Endothelial cell of umbilical vein (primary cell): ENCODE measurements around the gene C1QTNF8.

Experiments
- FOS ChIP-seq: IDR thresholded peaks from 2 replicates; pipeline ENCODE4 v1.6.1; 2011; ENCODE audit warnings: mild to moderate bottlenecking, low read length, moderate library complexity, borderline replicate concordance; ENCODE audit not compliant: insufficient read depth
- POLR2A ChIP-seq: IDR thresholded peaks from 2 replicates; pipeline ENCODE4 v1.6.1; 2012; ENCODE audit warnings: low read depth, mild to moderate bottlenecking, control low read depth, low read length
- POLR2AphosphoS5 ChIP-seq: IDR thresholded peaks from 2 replicates; pipeline ENCODE4 v1.6.1; 2012; ENCODE audit warnings: low read depth, mild to moderate bottlenecking, control low read depth, low read length, moderate library complexity; ENCODE audit not compliant: insufficient read depth
- TF ChIP-seq, protein P1 (sequence below): IDR thresholded peaks from 2 replicates; pipeline ENCODE4 v1.6.1; 2011; ENCODE audit not compliant: insufficient read depth, insufficient read length
- TF ChIP-seq, protein P2 (sequence below), 2 donors: IDR thresholded peaks; 1 replicate in 1 of 2; 2 replicates in 1 of 2; pipeline ENCODE4 v1.5.1; 2011; ENCODE audit warnings: low read length in 2 of 2, mild to moderate bottlenecking in 2 of 2, moderate library complexity in 2 of 2, control low read depth in 1 of 2, inconsistent platforms in 1 of 2, low read depth in 1 of 2; ENCODE audit not compliant: insufficient read depth in 1 of 2; ENCODE audit errors: extremely low read depth in 1 of 2

DNA sequence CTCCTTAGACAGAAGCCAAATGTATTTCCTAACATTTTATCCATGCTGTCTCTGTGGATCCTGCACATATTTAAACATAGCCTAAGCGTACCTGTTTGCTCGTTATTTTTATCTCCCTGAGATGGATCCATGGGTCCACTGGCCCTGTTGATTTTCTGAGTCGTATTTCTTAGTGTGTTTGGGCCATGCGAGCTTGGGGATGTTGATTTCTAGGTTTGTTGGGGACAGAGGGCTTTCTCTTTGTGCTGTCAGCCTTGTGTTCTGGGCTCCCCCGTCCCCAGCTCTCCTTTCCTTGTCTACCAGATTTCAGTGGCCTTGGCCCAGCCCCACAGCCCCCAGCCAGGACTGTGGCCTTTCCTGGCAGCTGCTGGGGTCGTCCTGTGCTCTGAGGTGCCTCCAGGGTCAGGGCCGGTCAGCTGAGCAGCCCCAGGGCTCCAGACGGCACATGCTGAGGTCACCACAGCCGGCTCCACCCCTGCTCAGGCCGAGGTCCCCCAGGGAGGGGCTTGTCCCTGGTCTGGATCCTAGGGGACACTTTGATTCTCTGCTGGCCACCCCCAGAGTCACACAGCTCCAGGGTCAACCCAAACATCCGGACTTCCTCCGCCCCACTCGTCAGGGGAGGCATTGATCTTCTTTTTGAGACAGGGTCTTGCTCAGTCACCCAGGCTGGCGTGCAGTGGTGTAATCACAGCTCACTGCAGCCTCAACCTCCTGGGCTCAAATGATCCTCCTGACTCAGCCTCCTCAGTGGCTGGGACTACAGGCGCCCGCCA is 19.1 kb downstream of the C1QTNF8 start:
- TF ChIP-seq, protein P1, sequence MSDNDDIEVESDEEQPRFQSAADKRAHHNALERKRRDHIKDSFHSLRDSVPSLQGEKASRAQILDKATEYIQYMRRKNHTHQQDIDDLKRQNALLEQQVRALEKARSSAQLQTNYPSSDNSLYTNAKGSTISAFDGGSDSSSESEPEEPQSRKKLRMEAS = no peak
- no peak for TF ChIP-seq POLR2A
- no peak for TF ChIP-seq POLR2AphosphoS5
- TF ChIP-seq, protein P2, sequence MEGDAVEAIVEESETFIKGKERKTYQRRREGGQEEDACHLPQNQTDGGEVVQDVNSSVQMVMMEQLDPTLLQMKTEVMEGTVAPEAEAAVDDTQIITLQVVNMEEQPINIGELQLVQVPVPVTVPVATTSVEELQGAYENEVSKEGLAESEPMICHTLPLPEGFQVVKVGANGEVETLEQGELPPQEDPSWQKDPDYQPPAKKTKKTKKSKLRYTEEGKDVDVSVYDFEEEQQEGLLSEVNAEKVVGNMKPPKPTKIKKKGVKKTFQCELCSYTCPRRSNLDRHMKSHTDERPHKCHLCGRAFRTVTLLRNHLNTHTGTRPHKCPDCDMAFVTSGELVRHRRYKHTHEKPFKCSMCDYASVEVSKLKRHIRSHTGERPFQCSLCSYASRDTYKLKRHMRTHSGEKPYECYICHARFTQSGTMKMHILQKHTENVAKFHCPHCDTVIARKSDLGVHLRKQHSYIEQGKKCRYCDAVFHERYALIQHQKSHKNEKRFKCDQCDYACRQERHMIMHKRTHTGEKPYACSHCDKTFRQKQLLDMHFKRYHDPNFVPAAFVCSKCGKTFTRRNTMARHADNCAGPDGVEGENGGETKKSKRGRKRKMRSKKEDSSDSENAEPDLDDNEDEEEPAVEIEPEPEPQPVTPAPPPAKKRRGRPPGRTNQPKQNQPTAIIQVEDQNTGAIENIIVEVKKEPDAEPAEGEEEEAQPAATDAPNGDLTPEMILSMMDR (IDR thresholded peaks at IDR 0.05; ENCODE audit: extremely low read depth in 1 of 2, insufficient read depth in 1 of 2, low read depth in 1 of 2, low read length in 2 of 2) = no peak
- TF ChIP-seq FOS = no peak
